ENCODE measurements around the gene COMMD9. TPM values are rescaled to one million over a fixed set of nuclear protein-coding genes. Genes with fewer than 3 reads are reported as not detected.

The COMMD9 gene
- total RNA-seq, 1 experiment from 2014 or later: 63.4 TPM

DNA sequence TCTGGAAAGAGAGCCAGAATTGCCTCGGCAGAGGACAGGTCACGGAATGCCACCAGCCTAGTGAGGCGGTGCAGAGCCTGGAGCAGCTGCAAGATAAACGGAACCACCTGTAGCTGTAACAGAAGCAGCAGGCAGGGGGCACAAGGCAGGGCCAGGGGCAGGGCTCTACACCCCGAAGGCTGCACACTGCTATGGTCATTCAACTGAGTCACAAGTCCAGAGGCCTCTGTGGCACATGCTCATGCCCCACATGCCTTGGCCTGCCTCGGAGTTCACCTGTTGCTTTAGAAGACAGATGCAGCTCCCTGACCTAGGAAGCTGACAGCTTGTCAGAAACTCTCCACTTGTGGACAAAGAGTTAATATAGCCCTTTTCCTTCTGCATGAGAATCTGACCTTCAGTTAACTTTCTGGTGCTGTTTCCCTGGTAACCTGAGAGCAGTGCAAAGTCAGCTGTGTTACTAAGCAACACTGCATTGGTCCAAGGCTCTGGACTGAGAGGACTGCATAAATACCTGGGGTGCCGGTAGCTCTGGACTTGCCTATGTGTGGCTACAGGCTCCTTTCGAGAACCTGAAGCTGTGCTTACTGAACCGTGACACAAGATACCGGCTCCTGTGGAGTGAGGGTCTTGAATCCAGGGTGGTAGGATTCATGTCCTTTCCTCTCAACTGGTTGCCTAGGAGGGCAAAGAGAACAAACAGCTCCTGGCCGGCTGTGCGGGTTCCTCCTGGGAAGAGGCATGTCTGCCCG lies 10.5 kb downstream of the COMMD9 start:
- Histone ChIP-seq H3K27me3 (no peaks in the 10 kb centered on the region), H3K4me1 (peaks cover 39% of the 10 kb centered on the region), H3K27ac (peak overlapping the region; percentile 14; the same call in 1 of the 2 replicates), H3K4me3 (no peak overlapping the region), H3K36me3 (no peaks in the 10 kb centered on the region; the same call in 1 of the 2 replicates), H3K9me3 (replicated peaks) (no peaks in the 10 kb centered on the region)
- peak; percentile 76 to 80 for DNase-seq

DNA sequence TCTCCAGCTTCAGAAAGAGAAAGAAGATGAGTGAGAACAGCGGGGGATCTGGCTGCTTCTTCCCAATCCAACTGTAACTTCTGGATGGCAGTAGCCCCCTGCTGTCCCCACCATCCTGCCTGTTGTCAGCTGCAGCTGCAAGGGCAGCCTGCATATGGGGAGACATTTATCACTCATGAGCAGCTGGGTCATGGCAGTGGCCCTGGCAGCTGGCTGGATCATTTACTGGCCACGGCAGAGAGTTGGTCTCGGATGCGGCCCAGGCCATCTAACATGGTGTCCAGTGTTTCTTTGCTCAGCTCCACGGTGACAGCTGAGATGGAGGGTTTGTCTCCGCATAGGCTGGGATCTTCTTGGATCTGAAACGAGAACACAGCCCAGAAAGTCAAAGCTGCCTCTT lies 14.8 kb downstream of the COMMD9 start:
- H3K27me3 ChIP-seq: no peaks in the 10 kb centered on the region
- peak in 1 of 2 experiments; percentile 36 for DNase-seq
- no peak overlapping the region for H3K27ac ChIP-seq
- no peak overlapping the region for H3K4me3 ChIP-seq
- peaks cover 24% of the 10 kb centered on the region for H3K4me1 ChIP-seq
- H3K36me3 ChIP-seq: peaks cover 2% of the 10 kb centered on the region; the same call in 1 of the 2 replicates
- no peaks in the 10 kb centered on the region for H3K9me3 ChIP-seq (replicated peaks)

DNA sequence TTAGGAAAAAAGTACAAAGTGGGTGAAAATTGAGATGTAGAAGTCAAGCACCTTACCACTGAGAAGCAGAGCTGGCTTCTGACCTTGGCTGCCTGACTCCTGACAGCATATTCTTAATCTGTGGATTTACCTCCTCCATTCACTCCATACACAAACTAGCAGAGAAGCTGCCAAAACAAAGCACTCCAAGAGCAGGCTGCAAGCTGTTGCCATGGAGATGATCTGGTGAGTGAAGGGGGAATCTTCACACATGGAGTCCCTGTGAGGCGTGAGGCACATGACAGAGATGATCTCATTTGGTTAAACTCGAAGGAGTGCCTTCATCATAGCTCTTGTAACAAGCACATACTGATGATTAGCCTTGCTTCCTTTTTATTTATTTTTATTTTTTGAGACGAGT lies 16.1 kb downstream of the COMMD9 start:
- Histone ChIP-seq H3K27me3 (no peaks in the 10 kb centered on the region), H3K4me1 (peaks cover 11% of the 10 kb centered on the region), H3K27ac (no peak overlapping the region), H3K9me3 (replicated peaks) (no peaks in the 10 kb centered on the region), H3K4me3 (no peak overlapping the region), H3K36me3 (peaks cover 2% of the 10 kb centered on the region; the same call in 1 of the 2 replicates)
- no peak for DNase-seq

- Histone ChIP-seq H3K4me1 (peaks cover 8% of the 10 kb centered on the region), H3K27ac (no peak overlapping the region; the same call in 1 of the 2 replicates), H3K9me3 (replicated peaks) (no peaks in the 10 kb centered on the region), H3K4me3 (no peak overlapping the region), H3K36me3 (peaks cover 2% of the 10 kb centered on the region; the same call in 1 of the 2 replicates), H3K27me3 (no peaks in the 10 kb centered on the region)
- no peak for DNase-seq
Measured at GRCh38 chr11:36271794-36272407, 17.3 kb downstream of the COMMD9 start.

GRCh38 chr11:36270701-36271100 lies 18.5 kb downstream of the COMMD9 start:
- Histone ChIP-seq H3K4me3 (no peak overlapping the region), H3K27ac (peak overlapping the region; percentile 54), H3K36me3 (peaks cover 2% of the 10 kb centered on the region; the same call in 1 of the 2 replicates), H3K27me3 (no peaks in the 10 kb centered on the region), H3K9me3 (replicated peaks) (no peaks in the 10 kb centered on the region), H3K4me1 (peaks cover 8% of the 10 kb centered on the region)
- DNase-seq: peak; percentile 36 to 62

DNA sequence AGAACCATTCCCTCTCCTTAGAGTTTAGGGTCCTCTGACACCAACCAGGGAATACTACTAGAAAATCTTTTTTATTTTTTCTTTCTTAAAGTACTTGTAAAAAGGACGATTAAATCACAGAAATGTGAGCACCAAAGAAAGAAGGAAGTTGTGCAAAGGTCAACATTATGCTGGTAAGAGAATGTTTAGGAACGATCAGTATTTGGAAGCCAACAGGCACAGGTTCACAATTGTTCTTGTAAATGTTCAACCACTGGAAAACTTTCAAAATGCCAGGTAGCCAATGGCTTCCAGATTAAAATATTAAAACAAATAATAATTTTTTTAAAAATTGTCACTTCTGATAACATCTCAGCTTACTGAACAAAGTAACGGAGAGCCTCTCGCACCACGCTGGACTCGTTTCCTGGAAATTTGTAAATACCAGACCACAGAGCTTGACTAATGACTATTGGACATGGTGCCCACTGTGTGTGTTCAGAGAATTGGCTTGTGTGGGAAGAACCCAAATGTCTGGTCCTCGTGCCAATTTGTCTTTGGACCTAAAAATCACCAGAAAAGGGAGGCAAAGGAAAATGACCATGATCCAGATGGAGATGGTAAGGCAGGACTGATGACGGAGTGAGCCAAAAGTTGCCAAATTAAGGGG lies 20.8 kb downstream of the COMMD9 start:
- no peak for DNase-seq
- Histone ChIP-seq H3K4me3 (no peak overlapping the region), H3K9me3 (replicated peaks) (no peaks in the 10 kb centered on the region), H3K4me1 (peaks cover 8% of the 10 kb centered on the region; the same call in 1 of the 2 replicates), H3K27me3 (no peaks in the 10 kb centered on the region), H3K36me3 (peaks cover 2% of the 10 kb centered on the region; the same call in 1 of the 2 replicates), H3K27ac (no peak overlapping the region)

DNA sequence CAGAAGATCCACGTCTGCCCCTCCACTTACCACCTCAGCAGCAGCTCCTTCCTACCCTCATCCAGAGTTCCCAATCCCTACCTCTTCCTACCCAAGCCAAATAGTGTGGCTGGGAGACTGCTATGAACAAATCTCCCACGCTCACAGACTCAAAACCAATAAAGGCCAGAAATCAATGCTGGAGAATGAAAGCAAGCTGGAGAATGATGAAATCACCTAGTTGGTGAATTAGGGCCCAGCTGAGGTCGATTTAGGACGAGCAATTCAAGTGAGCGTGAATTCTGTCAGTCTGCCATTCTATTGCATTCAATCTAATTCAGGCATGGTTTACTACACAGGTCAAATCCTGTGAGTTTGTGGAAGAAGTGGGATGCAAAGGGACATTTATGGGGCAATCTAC lies 22.5 kb downstream of the COMMD9 start:
- H3K4me3 ChIP-seq: no peak overlapping the region
- no peaks in the 10 kb centered on the region for H3K27me3 ChIP-seq
- 0 out of 2 replicates have a peak, but pooled peaks cover 2% of the 10 kb centered on the region for H3K36me3 ChIP-seq
- no peak overlapping the region for H3K27ac ChIP-seq
- H3K9me3 ChIP-seq (replicated peaks): no peaks in the 10 kb centered on the region
- H3K4me1 ChIP-seq: peaks cover 8% of the 10 kb centered on the region; the same call in 1 of the 2 replicates
- no peak for DNase-seq

GRCh38 chr11:36265793-36266628 lies 23.2 kb downstream of the COMMD9 start:
- Histone ChIP-seq H3K4me3 (no peak overlapping the region), H3K36me3 (no peaks in the 10 kb centered on the region), H3K27ac (no peak overlapping the region), H3K4me1 (peaks cover 1% of the 10 kb centered on the region; the same call in 1 of the 2 replicates), H3K9me3 (replicated peaks) (no peaks in the 10 kb centered on the region), H3K27me3 (no peaks in the 10 kb centered on the region)
- peak; percentile 53 to 79 for DNase-seq

DNA sequence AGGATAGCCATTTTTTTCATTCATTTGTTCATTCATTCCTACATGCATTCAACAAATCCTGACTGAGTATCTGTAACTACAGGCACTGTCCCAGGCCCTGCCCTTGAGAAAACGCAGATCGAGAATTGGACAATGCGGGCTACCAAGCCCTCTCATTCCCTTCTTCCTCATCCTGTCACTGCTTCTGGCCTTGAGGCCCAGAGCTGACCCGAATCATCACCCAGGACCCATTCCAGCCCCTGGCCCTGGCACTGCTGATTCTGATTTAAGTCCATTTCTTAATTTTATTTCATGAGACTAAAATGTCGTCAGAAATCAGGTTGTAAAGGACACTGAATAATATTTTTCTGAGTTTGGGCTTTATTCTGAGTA lies 24.3 kb downstream of the COMMD9 start:
- no peak for DNase-seq
- Histone ChIP-seq H3K36me3 (no peaks in the 10 kb centered on the region), H3K27ac (no peak overlapping the region), H3K27me3 (no peaks in the 10 kb centered on the region), H3K9me3 (replicated peaks) (no peaks in the 10 kb centered on the region), H3K4me3 (no peak overlapping the region), H3K4me1 (no peaks in the 10 kb centered on the region)

DNA sequence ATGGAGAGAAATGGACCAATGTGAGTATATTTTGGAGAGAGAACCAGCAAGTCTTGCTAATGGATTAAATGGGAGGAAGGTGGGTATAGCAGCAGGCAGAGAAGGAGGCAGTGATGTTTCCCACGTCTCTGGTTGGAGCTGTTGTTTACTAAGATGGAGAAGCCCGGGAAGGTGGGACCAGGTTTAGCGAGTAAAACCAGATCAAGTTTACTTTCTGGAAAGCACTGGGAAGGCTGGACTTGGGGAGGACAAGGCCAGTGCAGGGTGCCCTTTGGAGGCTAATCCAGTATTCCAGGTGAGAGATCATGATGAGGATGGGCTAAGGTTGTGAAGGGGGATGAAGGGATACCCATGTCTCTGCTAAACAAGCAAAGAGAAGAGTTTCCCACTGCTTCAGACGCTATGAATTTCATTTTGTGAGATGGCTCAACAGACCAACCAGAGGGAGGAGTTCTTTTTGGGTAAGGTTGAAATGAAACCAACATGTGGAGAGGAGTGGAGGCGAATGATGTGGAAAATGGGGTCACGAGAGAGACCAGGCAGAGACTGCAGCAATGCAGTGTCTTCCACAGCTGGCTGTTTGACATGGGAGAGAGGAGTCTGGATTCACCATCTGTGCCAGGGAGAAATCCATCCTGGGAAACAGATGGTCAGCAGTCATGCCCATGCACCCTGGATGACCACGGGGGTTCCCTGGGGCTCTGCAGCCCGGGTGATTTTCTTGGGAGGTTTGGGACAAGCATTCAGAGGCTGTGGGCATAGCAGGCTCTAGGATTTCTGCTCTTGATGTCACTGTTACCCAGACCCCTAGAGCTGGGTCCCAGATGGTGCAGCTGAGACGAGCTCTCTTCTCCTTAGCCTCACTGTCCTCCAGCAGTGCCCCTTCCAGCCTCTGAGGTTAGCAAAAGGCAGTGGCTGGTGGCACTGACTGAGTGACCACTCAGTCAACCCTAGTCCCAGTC lies 24.9 kb downstream of the COMMD9 start:
- H3K4me1 ChIP-seq: no peaks in the 10 kb centered on the region
- no peaks in the 10 kb centered on the region for H3K36me3 ChIP-seq
- no peak for DNase-seq
- no peaks in the 10 kb centered on the region for H3K9me3 ChIP-seq (replicated peaks)
- H3K27me3 ChIP-seq: no peaks in the 10 kb centered on the region
- H3K4me3 ChIP-seq: no peak overlapping the region
- no peak overlapping the region for H3K27ac ChIP-seq

DNA sequence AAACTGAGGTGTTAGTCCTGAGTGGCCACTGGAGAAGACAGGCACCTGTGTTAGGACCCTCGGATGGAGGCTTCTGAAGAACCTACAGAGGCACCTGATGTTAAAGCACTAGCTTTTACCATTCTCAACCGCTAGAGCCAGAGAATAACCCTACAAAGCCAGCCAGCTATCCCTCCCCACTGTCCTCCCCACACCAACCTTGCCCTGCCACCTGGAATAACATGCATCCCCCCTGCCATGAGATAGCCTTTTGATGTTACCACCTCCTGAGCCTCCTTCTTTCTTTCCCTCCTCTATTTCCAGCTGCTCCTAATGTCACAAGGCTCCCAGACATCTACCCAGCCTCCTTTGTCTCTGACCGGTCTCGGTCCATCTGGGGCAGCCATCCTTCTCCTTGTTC lies 28.1 kb downstream of the COMMD9 start:
- H3K9me3 ChIP-seq (replicated peaks): no peaks in the 10 kb centered on the region
- no peaks in the 10 kb centered on the region for H3K4me1 ChIP-seq
- H3K4me3 ChIP-seq: no peak overlapping the region
- DNase-seq: no peak
- H3K36me3 ChIP-seq: no peaks in the 10 kb centered on the region
- no peaks in the 10 kb centered on the region for H3K27me3 ChIP-seq
- no peak overlapping the region for H3K27ac ChIP-seq

- Histone ChIP-seq H3K36me3 (no peaks in the 10 kb centered on the region), H3K4me3 (no peak overlapping the region), H3K27ac (no peak overlapping the region), H3K4me1 (no peaks in the 10 kb centered on the region; the same call in 1 of the 2 replicates), H3K27me3 (no peaks in the 10 kb centered on the region), H3K9me3 (replicated peaks) (no peaks in the 10 kb centered on the region)
- peak; percentile 84 to 87 for DNase-seq
Measured at GRCh38 chr11:36258730-36259360, 30.4 kb downstream of the COMMD9 start.

DNA sequence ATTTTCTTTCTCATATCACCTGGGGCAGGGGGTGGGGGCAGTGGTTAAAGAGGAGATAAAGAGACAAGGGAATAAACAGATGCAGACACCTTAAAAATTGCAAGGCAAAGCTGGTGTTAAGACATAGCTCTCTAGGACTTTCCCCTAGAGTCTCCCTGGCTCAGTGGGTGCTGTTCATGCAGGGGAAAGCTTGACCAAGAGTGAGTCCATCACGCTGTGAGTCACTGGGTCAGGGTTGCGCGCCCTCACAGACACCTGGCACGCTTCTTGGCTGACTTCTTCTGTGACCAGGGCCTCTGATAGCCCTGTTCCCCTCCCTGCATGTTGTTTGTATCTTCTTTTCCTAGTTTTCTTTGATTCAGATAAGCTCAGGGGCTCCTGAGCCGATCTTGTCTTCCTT lies 31.9 kb downstream of the COMMD9 start:
- Histone ChIP-seq H3K27ac (no peak overlapping the region), H3K27me3 (no peaks in the 10 kb centered on the region), H3K4me1 (peaks cover 5% of the 10 kb centered on the region; the same call in 1 of the 2 replicates), H3K36me3 (no peaks in the 10 kb centered on the region), H3K9me3 (replicated peaks) (no peaks in the 10 kb centered on the region), H3K4me3 (no peak overlapping the region)
- DNase-seq: no peak
